ENCODE data around the gene TUBA8. TPM values are rescaled to one million over a fixed set of nuclear protein-coding genes. Genes with fewer than 3 reads are reported as not detected.
"Not testable (repeated sequence)": the region's sequence is repeated elsewhere in the genome, so short reads cannot be mapped to it uniquely, and the experiment has no call there.

TUBA8 gene
- total RNA-seq, 1 donor from 2014 or later = 1.8 TPM

- Mint-ChIP-seq H3K27me3 (ENCODE audit: low read depth) (no peaks in the 10 kb centered on the region), H3K4me3 (ENCODE audit: low read depth) (no peak overlapping the region), H3K4me1 (ENCODE audit: low read depth) (peaks cover 14% of the 10 kb centered on the region), H3K27ac (no peak overlapping the region), H3K9me3 (no peaks in the 10 kb centered on the region), H3K36me3 (ENCODE audit: low read depth) (peaks cover 33% of the 10 kb centered on the region)
- intact Hi-C loops (cut with micrococcal nuclease) = loop anchor here (5.0 kb wide), 1 partner anchor 60 kb away; no protein-coding TSS in a partner anchor
- DNase-seq (ENCODE audit: low spot score) = no peak
These were observed 46.5 kb downstream of the TUBA8 start for GRCh38 chr22:18156878-18157713.

- Mint-ChIP-seq H3K4me3 (ENCODE audit: low read depth) (no peak overlapping the region), H3K27ac (no peak overlapping the region), H3K36me3 (ENCODE audit: low read depth) (peaks cover 30% of the 10 kb centered on the region), H3K9me3 (no peaks in the 10 kb centered on the region), H3K27me3 (ENCODE audit: low read depth) (no peaks in the 10 kb centered on the region), H3K4me1 (ENCODE audit: low read depth) (peaks cover 9% of the 10 kb centered on the region)
- intact Hi-C loops (cut with micrococcal nuclease) = loop anchor here (5.0 kb wide), 1 partner anchor 60 kb away; no protein-coding TSS in a partner anchor
- no peak for DNase-seq (ENCODE audit: low spot score)
These were observed 47.1 kb downstream of the TUBA8 start for GRCh38 chr22:18157714-18158028.

- H3K4me1 Mint-ChIP-seq (ENCODE audit: low read depth); H3K4me3 Mint-ChIP-seq (ENCODE audit: low read depth); H3K27me3 Mint-ChIP-seq (ENCODE audit: low read depth); H3K9me3 Mint-ChIP-seq; DNase-seq (ENCODE audit: low spot score); H3K27ac Mint-ChIP-seq; intact Hi-C loops (cut with micrococcal nuclease): not testable (repeated sequence)
- H3K36me3 Mint-ChIP-seq (ENCODE audit: low read depth) = peaks cover 37% of the 10 kb centered on the region
These were observed 50.0 kb downstream of the TUBA8 start for GRCh38 chr22:18160641-18161040.

GRCh38 chr22:18163843-18164242, 53.2 kb downstream of the TUBA8 start:
- H3K4me3 Mint-ChIP-seq (ENCODE audit: low read depth); H3K4me1 Mint-ChIP-seq (ENCODE audit: low read depth); H3K27me3 Mint-ChIP-seq (ENCODE audit: low read depth); H3K27ac Mint-ChIP-seq; intact Hi-C loops (cut with micrococcal nuclease); H3K9me3 Mint-ChIP-seq; DNase-seq (ENCODE audit: low spot score): not testable (repeated sequence)
- H3K36me3 Mint-ChIP-seq (ENCODE audit: low read depth) = peaks cover 27% of the 10 kb centered on the region

GRCh38 chr22:18164584-18164983, 54.0 kb downstream of the TUBA8 start:
- intact Hi-C loops (cut with micrococcal nuclease); H3K4me1 Mint-ChIP-seq (ENCODE audit: low read depth); H3K27ac Mint-ChIP-seq; H3K9me3 Mint-ChIP-seq; DNase-seq (ENCODE audit: low spot score); H3K27me3 Mint-ChIP-seq (ENCODE audit: low read depth); H3K4me3 Mint-ChIP-seq (ENCODE audit: low read depth): not testable (repeated sequence)
- peaks cover 26% of the 10 kb centered on the region for H3K36me3 Mint-ChIP-seq (ENCODE audit: low read depth)

- H3K4me1 Mint-ChIP-seq (ENCODE audit: low read depth); H3K27me3 Mint-ChIP-seq (ENCODE audit: low read depth); intact Hi-C loops (cut with micrococcal nuclease); DNase-seq (ENCODE audit: low spot score); H3K9me3 Mint-ChIP-seq; H3K27ac Mint-ChIP-seq; H3K4me3 Mint-ChIP-seq (ENCODE audit: low read depth): not testable (repeated sequence)
- peaks cover 26% of the 10 kb centered on the region for H3K36me3 Mint-ChIP-seq (ENCODE audit: low read depth)
These were observed 54.7 kb downstream of the TUBA8 start for GRCh38 chr22:18165356-18165755.

GRCh38 chr22:18170284-18170683, 59.7 kb downstream of the TUBA8 start:
- H3K9me3 Mint-ChIP-seq; intact Hi-C loops (cut with micrococcal nuclease); H3K27ac Mint-ChIP-seq; H3K27me3 Mint-ChIP-seq (ENCODE audit: low read depth); H3K4me3 Mint-ChIP-seq (ENCODE audit: low read depth); H3K4me1 Mint-ChIP-seq (ENCODE audit: low read depth): not testable (repeated sequence)
- peaks cover 19% of the 10 kb centered on the region for H3K36me3 Mint-ChIP-seq (ENCODE audit: low read depth)
- peak; percentile 5 for DNase-seq (ENCODE audit: low spot score)

GRCh38 chr22:18172203-18172602, 61.6 kb downstream of the TUBA8 start:
- H3K9me3 Mint-ChIP-seq; H3K27ac Mint-ChIP-seq; DNase-seq (ENCODE audit: low spot score); H3K4me3 Mint-ChIP-seq (ENCODE audit: low read depth); H3K27me3 Mint-ChIP-seq (ENCODE audit: low read depth); H3K4me1 Mint-ChIP-seq (ENCODE audit: low read depth); intact Hi-C loops (cut with micrococcal nuclease): not testable (repeated sequence)
- peaks cover 15% of the 10 kb centered on the region for H3K36me3 Mint-ChIP-seq (ENCODE audit: low read depth)

GRCh38 chr22:18172776-18173175, 62.2 kb downstream of the TUBA8 start:
- H3K27me3 Mint-ChIP-seq (ENCODE audit: low read depth); H3K4me3 Mint-ChIP-seq (ENCODE audit: low read depth); intact Hi-C loops (cut with micrococcal nuclease): not testable (repeated sequence)

GRCh38 chr22:18173441-18173840, 62.8 kb downstream of the TUBA8 start:
- not testable (repeated sequence) for H3K4me3 Mint-ChIP-seq (ENCODE audit: low read depth)
- H3K36me3 Mint-ChIP-seq (ENCODE audit: low read depth) = peaks cover 12% of the 10 kb centered on the region

More at GRCh38 chr22:18172776-18173175, 62.2 kb downstream of the TUBA8 start:
- not testable (repeated sequence) for H3K4me1 Mint-ChIP-seq (ENCODE audit: low read depth); DNase-seq (ENCODE audit: low spot score); H3K9me3 Mint-ChIP-seq; H3K27ac Mint-ChIP-seq
- peaks cover 15% of the 10 kb centered on the region for H3K36me3 Mint-ChIP-seq (ENCODE audit: low read depth)

More at GRCh38 chr22:18173441-18173840, 62.8 kb downstream of the TUBA8 start:
- H3K27me3 Mint-ChIP-seq (ENCODE audit: low read depth); intact Hi-C loops (cut with micrococcal nuclease); H3K4me1 Mint-ChIP-seq (ENCODE audit: low read depth); DNase-seq (ENCODE audit: low spot score); H3K27ac Mint-ChIP-seq; H3K9me3 Mint-ChIP-seq: not testable (repeated sequence)

Other genes starting within 250 kb of the TUBA8 start
- gene MICAL3, start 86.2 kb upstream of the TUBA8 start, total RNA-seq = 40.6 and 41.8 TPM in 2 replicates
- 47.3 and 47.8 TPM in 2 replicates for gene PEX26, start 32.8 kb upstream of the TUBA8 start, total RNA-seq
- gene USP18, start 39.4 kb downstream of the TUBA8 start, total RNA-seq = 10.6 and 12.3 TPM in 2 replicates